Amygdala (tissue), 56 donors: Measurements from ENCODE around the gene NCS1.

Experiments
- DNase-seq, 56 donors: peaks; one replicate each; lab custom pipeline; 2025; lab: John Stamatoyannopoulos, UW

The NCS1 gene

DNA sequence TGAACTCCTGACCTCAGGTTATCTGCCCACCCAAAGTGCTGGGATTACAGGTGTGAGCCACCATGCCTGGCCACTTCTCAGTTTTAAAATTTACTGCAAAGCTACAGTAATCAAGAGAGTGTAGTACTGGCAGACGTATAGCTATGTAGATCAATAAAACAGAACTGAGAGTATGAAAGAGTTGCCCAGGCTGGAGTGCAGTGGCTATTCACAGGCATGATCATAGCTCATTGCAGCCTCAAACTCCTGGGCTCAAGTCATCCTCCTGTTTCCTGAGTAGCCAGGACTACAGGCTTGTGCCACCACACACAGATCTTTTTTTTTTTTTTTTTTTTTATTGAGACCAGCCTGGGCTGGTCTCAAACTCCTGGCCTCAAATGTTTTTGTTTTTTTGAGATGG lies 26.5 kb upstream of the NCS1 start:
- no peak for DNase-seq

DNA sequence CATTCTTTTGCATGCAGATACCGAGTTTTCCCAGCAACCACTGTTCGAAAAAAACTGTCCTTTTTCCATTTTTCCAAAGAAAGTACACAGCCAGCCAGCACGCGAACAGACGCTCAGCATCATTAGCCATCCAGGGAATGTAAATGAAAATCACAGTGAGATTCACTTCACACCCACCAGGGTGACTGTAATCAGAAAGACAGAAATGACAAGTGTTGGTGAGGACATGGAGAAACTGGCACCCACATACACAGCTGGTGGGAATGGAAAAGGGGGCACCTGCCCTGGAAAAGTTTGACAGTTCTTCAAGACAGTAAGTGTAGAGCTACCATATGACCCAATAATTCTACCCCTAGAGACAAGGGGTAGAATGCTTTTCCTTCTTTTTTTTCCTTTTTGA lies 25.0 kb upstream of the NCS1 start:
- no peak for DNase-seq

DNA sequence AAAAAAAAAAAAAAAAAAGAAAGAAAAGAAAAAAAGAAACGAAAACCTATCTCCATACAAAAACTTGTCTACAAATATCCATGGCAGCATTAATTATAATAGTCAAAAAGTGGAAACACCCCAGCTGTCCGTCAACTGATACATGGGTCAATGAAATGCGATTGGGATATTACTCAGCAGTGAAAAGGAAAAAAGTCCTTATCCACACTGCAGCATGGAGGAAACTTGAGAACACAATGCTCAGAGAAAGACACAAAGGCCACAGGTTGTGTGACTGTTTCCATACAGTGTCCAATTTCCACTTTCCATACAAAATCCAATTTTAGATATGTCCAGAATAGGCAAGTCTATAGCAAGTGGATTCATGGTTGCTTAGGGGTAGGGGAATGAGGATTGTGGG lies 24.3 kb upstream of the NCS1 start:
- no peak for DNase-seq

DNA sequence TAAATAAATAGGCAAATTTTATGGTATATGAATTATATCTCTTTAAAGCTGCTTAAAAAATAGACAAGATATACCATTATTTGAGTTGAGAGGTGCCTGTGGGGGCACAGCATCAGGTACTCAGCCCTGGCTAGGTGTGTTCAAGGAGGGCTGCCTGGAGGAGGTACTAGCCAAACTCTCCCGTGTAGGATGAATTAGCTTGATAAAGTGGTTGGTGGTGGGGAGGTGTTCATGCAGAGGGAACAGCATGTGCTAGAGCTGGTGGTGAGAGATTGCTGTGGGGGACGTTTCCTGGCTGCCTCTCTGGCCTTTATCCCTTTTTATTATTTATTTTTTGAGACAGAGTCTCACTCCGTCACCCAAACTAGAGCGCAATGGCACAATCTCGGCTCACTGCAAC lies 23.2 kb upstream of the NCS1 start:
- no peak for DNase-seq

DNA sequence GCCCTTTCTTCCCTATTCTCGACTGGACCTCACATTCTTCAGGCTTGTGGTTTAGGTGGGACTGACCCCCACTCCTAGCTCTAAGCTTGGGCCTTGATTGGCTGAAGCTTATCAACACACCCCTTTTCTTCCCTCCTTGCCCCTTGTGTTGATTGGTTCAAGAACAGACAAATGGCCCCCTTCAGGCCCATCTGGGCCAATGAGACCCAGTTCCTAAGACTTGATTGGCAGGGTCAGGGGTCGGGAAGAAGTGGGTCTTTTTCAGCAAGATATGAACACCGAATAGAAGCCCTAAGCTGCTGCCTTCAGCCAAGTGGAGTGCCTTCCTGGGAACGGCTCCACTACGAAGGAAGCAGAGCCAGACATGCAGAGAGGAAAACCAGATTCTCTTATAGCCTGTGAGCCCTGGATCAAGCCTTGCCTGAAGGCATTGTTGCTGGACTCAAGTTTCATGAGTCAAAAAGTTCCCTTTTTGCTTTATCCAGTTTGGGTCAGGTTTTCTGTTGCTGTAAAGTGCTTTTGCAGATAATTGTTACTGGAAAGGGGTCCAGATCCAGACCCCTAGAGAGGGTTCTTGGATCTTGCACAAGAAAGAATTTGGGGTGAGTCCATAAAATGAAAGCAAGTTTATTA lies 22.4 kb upstream of the NCS1 start:
- no peak for DNase-seq

DNA sequence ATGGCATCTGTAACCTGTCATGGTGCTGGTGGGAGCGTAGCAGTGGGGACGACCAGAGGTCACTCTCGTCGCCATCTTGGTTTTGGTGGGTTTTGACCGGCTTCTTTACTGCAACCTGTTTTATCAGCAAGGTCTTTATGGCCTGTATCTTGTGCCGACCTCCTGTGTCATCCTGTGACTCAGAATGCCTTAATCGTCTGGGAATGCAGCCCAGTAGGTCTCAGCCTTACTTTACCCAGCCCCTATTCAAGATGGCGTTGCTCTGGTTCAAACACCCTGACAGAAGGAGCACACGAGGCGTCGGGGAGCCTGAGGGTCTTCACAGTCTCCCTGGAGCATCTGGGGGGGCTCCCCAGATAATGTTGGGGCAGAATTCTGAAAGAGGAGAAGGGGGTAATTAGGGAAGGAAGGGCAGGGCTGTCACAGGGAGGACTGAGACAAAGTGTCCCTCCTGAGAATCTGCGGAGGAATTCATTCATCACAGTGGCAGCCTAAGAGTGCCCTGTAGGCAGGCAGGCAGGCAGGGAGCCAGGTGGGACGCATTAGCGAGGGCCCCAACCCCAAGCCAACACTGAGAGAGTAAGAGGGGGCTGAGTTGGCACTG lies 21.3 kb upstream of the NCS1 start:
- no peak for DNase-seq

DNA sequence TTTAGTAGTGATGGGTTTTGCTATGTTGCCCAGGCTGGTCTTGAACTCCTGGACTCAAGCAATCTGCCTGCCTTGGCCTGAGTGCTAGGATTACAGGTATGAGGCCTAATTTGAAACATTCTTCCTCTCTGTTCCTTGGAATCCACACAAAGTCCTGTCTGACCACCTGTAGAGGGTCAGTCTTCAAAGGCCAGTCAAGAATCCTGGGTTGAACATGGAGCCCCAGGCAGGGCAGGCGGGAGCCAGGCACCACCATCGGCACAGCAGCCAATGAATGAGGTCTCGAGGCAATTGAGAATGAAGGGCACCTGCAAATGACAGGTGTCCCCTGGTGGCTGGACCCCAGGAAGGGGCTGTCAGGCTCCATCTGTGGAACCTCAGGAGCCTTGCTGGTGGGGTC lies 17.4 kb upstream of the NCS1 start:
- no peak for DNase-seq

DNA sequence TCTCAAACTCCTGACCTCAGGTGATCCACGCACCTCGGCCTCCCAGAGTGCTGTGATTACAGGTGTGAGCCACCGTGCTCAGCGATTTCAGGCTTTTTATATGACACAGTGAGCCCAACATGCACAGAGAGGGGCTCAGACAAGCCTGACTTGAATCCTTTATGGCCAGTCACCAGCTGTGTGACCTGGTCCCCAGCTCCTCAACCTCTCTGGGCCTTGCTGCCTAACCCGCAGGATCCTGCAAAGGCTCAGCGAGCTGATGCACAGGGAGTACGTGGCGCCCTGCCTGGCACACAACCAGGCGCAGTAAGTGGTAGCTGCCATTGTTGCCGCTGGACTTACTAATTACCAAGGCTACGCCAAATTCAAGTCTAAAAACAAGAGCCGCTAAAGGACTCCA lies 16.6 kb upstream of the NCS1 start:
- DNase-seq = no peak

DNA sequence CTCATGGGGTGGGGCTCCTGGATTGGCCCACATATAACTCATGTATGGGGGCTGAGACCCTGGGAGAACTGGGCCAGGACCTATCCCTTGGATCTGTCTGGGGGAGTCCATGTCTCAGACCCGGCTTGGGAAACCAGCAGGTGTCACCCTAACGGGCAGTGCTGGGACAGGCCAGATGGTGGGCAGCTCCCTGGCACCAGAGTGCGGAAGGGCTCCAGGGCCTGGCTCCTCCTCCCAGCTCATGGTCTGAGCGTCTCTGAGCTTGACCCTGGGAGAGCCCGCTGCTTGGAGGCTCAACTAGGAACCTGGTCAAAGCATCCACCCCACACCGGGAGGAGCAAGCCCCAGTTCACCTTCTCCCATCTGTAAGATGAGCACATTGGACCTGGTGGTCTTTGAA lies 15.5 kb upstream of the NCS1 start:
- DNase-seq = peak in 8 of 56 donors; percentile 15 to 38 (median 24)

DNA sequence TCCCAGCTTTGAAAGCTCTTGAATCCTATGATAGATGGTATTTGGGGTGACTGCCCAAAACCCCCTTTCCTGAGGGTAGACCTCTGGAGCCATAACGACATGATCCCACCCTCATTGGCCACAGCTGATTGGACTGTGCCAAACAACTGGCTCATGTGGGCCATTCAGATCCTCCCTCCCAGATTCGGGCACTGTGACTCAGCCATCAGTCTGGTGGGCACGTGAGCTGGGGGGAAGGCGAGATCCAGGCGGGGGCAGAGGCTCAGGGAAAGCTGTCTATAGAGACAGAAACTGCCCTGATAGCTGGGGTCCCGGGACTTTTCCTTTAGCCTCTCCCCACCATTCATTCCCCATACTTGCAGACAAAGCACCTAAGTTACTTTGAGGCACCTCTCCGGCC lies 15.1 kb upstream of the NCS1 start:
- no peak for DNase-seq

DNA sequence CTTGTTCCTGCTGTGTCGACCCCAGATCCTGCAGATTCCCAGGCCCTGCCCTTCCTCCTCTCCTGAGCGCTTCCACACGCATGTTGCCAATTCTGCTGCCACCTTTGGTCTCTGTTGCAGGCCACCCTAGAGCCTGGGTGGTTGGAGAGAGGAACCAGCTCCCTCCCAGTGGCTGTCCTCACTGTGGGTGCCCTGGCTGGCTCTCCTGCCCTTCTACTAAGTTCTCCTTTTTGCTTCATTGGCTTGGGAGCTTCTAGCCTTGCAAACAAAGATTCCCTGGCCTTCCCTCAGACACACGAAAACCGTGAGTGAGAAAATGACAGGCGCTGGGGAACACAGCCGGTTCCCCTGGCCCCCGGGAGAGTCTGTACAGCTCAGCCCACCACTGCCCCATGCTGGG lies 14.2 kb upstream of the NCS1 start:
- no peak for DNase-seq

DNA sequence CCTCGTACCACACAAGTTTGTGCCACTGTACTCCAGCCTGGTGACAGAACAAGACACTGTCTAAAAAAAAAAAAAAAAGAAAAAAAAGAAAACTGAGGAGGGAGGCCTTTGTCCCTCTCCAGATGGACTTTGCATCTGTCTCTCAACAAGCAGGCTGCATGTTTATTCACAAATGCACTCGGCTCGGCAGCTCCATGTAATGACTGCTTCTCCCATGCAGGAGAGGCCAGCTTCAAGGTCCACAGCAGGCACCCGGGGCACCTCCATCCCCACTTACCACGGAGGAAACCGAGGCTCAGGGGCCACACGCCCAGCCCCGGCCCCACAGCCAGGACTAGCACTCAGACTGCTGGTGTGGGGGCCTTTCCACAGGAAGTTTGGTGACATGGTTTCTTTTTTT lies 13.1 kb upstream of the NCS1 start:
- DNase-seq = no peak

DNA sequence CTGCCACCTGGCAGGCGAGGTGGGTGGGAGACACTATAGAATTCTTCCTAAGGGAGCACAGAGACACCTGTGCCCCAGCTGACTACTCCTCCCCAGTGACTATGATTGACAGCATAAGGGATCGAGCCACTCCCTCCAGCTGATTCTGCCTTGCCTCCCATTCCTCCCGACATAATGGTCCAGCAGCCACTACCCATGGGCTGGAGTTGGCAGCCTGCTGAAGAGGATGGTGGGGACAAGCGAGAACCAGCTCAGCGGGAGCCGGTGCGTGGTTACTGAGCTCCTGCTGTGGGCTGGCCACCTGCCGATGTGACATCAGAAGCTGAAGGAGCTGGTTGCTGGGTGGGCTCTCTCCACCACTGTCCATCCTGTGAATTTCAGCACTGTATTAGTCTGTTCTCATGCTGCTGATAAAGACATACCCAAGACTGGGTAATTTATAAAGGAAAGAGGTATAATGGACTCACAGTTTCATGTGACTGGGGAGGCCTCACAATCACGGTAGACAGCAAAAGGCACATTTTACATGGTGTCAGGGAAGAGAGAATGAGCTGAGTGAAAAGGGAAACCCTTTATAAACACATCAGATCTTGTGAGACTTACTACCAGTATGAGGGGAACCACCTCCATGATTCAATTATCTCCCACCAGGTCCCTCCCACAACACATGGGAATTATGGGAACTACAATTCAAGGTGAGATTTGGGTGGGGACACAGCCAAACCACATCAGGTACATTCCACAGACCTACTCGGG lies 12.1 kb upstream of the NCS1 start:
- DNase-seq = no peak

DNA sequence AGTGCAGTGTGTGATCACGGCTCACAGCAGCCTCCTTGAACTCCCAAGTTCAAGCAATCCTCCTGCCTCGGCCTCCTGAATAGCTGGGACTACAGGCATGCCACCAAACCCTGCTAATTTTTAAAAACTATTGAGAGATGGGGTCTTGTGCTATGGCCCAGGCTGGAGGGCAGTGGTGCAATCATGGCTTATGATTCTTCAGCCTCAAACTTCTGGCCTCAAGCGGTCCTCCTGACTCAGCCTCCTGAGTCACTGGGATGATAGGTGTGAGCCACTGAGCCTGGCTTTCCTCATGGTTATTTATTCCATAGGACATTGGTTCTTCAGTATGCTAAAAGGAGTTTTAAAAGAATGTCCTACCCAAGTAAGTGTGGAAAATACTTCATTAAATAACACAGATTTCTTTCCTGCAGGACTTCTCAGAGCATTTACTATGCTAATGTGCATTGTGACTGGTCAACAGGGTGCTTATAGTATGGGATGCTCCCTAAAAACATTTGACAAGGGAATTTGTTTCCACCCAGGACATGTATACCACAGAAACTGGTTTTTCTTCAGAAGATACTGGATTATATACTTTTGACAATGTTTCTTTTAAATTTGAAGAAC lies 11.2 kb upstream of the NCS1 start:
- no peak for DNase-seq

DNA sequence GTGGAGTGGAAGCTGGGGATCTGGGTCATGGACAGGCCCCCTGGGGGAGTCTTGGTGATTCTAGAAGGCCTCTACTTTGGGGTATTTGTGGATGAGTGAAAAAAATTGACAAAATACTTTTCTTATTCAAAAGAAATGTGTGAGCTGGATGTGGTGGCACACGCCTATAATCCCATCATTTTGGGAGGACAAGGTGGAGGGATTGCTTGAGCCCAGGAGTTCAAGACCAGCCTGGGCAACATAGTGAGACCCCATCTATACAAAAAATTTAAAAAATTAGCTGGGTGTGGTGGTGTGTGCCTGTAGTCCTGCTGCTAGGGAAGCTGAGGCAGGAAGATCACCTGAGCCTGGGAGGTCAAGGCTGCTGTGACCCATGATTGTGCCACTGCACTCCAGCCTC lies 6.6 kb upstream of the NCS1 start:
- no peak for DNase-seq

DNA sequence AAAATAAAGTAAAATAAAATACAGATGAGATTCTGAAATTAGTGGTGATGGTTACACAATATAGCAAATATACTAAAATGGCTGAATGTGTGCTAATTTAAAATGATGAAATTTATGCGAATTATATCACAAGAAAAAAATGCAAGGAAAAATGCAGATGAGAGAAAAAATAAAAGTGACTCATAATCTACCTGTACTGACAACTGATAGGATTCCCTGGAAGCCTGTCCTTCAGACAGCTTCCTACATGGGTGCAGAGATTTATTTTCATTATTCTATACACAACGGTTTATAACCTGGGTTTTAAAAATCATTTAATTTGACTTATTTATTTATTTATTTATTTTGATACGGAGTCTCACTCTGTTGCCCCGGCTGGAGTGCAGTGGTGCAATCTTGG lies 5.8 kb upstream of the NCS1 start:
- no peak for DNase-seq

DNA sequence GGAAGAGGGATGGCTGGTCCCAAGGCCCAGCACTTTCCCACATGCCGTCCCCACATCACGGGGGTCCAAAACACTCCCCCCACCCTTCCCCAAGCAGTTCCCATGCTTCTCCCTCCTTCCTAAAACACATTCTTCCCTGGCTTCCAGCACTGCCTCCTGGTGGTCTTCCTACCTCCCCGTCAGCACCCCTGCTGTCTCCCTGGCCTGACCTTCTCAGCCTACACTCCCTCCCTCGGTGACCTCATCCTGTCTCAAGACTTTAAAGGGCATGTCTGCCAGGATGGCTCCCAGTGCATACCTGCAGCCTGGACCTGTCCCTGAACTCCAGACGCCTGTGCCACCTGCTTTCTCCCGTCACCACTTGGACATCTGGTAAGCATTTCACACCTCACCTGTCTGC lies 4.3 kb upstream of the NCS1 start:
- DNase-seq = no peak

DNA sequence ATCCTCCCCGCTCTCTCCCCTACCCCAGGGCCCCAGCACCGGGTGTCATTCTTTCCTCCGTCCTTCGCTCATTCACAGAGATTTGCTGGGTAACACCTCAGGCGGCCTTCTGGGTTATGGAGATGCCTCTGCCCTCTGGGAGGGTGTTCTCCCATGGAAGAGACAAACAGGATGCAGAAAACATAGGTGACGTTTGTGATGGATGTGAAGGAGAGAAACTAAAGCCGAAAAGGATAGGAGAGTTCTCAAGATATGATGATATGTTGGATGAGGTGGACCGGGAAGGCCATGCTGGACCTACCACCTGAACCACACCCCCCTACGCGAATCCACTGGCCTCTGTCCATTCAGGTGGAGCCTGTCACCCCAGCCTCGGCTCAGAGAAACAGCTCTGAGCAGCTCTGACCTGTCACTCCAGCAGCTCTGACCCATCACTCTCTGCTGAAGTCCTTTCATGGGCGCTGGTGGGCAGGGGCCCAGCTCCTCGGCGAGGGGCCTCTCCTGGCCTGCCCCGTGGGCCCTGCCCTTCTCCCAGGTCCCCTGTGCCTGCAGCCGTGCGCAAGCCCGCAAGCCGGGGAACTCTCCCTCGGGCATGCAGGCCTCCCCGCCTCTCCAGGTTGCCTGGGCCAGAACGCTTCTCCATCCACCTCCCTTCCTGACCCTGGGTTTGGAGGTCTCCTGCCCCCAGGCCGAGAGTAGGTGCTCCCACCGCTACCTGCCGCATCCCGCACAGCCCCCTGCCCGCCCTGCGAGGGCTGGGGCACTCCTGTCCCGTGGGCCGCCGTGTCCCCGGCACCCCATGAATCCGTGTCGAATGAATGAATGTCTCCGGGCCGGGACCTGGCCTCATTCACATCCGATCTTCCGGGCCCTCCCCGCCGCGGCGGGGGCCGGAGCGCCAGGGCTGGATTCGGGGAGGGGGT lies 717 bp upstream of the NCS1 start:
- peak in 1 of 56 donors; percentile 15 for DNase-seq

DNA sequence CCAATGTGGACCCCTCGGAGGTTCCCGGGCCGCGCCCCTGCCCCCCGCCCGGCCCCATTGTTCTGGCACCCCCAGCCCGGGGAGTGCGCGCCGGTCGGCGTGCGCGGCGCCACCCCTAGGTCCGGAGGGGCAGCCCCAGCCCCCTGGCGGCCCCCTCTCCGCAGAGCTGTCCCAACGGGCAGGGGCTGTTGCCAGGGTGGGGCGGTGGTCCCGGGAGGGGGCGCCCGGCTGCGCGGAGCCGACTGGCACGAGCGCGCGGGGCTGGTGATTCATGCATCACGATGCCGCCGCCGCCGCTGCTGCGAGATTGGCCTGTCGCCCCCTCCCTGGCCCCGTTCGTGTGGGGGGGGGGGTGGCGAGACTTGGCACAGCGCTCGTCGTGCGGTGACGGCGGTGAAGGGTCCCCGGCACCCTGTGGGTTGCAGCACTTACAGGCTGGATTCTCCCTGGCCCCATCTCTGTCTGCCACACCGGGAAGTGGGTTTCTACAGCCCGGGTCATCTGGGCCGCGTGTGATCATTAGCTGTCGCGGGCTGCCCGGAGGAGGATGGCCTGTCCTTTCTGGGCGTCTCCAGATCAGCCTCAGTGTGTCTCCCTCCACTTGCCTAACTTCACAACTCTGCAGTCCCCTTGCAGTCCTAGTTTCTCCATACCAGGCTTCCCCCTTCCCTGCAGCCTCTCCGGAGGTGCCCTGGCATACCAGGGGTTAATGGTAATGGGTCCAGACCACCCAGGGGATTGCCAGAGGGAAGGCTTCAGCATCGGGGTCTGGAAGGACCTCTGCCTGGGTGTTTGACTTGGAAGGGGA lies 858 bp downstream of the NCS1 start:
- peak in 10 of 56 donors; percentile 21 to 56 (median 39) for DNase-seq

DNA sequence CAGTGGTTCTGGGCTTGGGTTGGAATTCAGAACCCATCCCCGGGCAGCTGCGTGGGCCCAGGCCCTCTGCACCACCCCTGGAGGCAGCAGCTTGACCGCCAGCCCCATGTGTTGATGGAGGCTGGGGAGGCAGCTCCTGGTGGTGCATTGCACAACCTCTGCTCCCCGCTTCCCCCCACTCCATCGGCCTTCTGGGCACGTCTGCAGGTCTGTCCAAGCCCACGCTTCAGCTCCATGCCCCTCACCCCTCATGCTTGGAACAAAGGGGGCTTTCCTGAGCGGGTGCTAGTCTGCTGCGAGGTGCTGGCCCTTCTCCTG lies 1.4 kb downstream of the NCS1 start:
- DNase-seq = peak in 4 of 56 donors; percentile 11 to 36 (median 26)
